Mesothelial cell of epicardium (in vitro differentiated cells): Measurements from ENCODE around the gene CALY. TPM values are rescaled to one million over a fixed set of nuclear protein-coding genes. Genes with fewer than 3 reads are reported as not detected.
"Not testable (repeated sequence)": the region's sequence is repeated elsewhere in the genome, so short reads cannot be mapped to it uniquely, and the experiment has no call there.

Experiments used
- DNase-seq, 2 experiments: peaks; one replicate each; pipeline ENCODE4 v3.0.0; 2021; ENCODE audit warnings: low spot score in 2 of 2; ENCODE audit not compliant: unreplicated experiment in 2 of 2
- H3K27ac Mint-ChIP-seq: 2 replicates; pipeline ENCODE4 v1.8.0; 2021; ENCODE audit warnings: mixed read lengths
- H3K27me3 Mint-ChIP-seq: 2 replicates; pipeline ENCODE4 v1.8.0; 2021; ENCODE audit warnings: low read depth, mixed read lengths
- H3K36me3 Mint-ChIP-seq: 2 replicates; pipeline ENCODE4 v1.8.0; 2021; ENCODE audit warnings: mixed read lengths
- H3K4me1 Mint-ChIP-seq: 2 replicates; pipeline ENCODE4 v1.8.0; 2021; ENCODE audit warnings: mixed read lengths
- H3K4me3 Mint-ChIP-seq: 2 replicates; pipeline ENCODE4 v1.8.0; 2021; ENCODE audit warnings: mild to moderate bottlenecking, moderate library complexity, mixed read lengths
- H3K9me3 Mint-ChIP-seq: 2 replicates; pipeline ENCODE4 v1.8.0; 2021; ENCODE audit warnings: mixed read lengths
- total RNA-seq: library from RNA; stranded (reverse); gene quantifications from 3 replicates; pipeline ENCODE4 v1.2.1, GENCODE V29; 2021
- TF ChIP-seq, protein P1 (sequence below): fragments of 200-600 bp; sonication (generic); IDR thresholded peaks from one replicate; pipeline ENCODE4 v1.5.0; 2021; ENCODE audit warnings: antibody characterized with exemption; ENCODE audit not compliant: unreplicated experiment

CALY gene
- total RNA-seq, 1 donor from 2014 or later = 2.1 TPM

DNA sequence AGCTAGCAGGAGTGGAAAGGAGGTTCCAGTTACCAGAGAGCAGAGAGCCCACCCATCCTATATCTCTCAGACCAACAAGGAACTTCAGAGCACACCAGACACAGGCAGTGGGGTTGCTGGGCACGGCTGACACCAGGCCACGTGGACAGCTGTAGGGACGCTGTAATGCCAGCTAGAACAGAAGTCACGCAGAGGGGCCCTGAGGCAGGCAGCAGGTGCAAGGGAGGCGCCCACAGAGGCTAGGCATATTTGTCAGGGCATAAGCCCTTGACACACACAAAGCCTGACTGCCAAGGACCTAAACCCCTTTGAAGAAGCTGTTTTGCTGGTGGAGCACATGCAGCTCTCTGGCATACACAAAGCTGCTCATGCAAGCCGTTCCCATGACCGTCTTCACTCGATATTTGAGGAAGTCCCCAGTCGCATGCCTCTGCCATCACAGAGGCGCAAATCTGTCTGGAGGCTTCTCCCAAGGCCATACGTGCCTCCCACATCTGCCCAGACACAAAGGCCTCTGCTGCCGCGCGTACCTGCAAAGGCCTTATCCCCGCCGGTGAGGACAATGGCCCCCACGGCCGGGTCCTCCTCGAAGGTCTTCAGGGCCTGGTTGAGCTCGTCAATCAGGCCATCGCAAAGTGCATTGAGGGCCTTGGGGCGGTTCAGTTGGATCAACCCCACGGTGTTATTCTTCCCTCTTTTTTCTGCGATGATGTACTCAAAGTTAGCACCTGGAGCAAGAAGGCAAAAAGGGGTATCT is 33.5 kb upstream of the CALY start:
- Mint-ChIP-seq H3K4me3 (no peak overlapping the region), H3K4me1 (peaks cover 6% of the 10 kb centered on the region), H3K27me3 (peaks cover 1% of the 10 kb centered on the region), H3K36me3 (peaks cover 12% of the 10 kb centered on the region), H3K9me3 (no peaks in the 10 kb centered on the region), H3K27ac (no peak overlapping the region)
- TF ChIP-seq, protein P1, sequence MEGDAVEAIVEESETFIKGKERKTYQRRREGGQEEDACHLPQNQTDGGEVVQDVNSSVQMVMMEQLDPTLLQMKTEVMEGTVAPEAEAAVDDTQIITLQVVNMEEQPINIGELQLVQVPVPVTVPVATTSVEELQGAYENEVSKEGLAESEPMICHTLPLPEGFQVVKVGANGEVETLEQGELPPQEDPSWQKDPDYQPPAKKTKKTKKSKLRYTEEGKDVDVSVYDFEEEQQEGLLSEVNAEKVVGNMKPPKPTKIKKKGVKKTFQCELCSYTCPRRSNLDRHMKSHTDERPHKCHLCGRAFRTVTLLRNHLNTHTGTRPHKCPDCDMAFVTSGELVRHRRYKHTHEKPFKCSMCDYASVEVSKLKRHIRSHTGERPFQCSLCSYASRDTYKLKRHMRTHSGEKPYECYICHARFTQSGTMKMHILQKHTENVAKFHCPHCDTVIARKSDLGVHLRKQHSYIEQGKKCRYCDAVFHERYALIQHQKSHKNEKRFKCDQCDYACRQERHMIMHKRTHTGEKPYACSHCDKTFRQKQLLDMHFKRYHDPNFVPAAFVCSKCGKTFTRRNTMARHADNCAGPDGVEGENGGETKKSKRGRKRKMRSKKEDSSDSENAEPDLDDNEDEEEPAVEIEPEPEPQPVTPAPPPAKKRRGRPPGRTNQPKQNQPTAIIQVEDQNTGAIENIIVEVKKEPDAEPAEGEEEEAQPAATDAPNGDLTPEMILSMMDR = no peak
- DNase-seq = no peak

DNA sequence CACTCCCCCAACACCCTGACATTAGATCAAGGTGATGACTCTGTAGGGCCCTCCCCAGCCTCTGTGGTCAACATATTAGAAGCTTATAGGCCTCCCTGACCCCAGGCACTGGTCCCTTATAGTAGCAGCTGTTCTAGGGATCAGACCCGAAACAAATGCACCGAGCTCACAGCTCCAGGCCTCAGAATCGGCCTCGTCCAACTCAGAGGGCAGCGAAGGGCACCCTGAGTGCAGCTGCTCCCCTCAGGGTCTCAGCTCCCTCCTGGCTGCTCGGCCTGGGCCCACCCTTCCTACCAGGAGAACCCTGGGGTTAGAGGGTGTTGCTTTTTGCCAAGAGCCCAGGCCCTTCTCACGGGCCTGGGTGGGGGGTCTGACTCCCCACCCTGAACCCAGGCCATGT is 31.5 kb upstream of the CALY start:
- Mint-ChIP-seq H3K4me1 (peaks cover 10% of the 10 kb centered on the region), H3K9me3 (no peaks in the 10 kb centered on the region), H3K27ac (no peak overlapping the region), H3K27me3 (no peaks in the 10 kb centered on the region), H3K36me3 (peaks cover 19% of the 10 kb centered on the region), H3K4me3 (no peak overlapping the region)
- TF ChIP-seq, protein P1 = no peak
- DNase-seq = no peak

DNA sequence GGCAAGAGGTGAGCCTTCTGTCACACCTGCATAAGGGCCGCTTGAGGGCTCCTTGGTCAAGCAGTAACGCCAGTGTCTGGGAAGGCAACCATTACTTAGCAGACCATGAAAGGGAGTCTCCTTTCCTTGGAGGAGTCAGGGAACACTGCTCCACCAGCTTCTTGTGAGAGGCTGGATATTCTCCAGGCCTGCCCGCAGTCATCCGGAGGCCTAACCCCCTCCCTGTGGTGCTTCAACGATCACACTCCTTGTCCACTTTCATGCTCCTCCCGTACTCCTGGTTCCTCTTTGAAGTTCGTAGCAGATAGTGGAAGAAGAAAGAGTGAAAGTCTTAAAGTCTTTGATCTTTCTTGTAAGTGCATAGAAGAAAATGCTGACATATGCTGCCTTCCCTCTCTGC is 30.8 kb upstream of the CALY start:
- H3K4me3 Mint-ChIP-seq, H3K9me3 Mint-ChIP-seq, H3K4me1 Mint-ChIP-seq, H3K27me3 Mint-ChIP-seq, DNase-seq, H3K27ac Mint-ChIP-seq: not testable (repeated sequence)
- H3K36me3 Mint-ChIP-seq = peaks cover 19% of the 10 kb centered on the region

DNA sequence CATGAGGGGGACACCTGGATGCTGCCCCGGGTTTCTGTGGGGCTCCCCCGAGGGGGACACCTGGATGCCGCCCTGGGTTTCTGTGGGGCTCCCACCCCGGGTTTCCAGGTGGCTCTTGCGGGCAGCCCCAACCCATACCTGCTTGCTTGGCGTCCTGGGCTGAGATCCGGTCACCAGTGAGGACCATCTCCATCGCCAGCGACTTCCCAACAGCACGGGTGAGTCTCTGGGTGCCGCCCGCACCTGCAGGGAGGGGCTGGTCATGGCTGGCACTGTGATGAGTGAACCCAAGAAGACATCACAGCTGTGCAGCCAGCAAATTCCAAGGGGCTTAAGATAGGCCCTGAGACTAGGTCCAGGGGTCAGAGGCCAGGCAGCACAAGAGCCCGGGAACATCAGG is 30.1 kb upstream of the CALY start:
- Mint-ChIP-seq H3K9me3 (no peaks in the 10 kb centered on the region), H3K4me1 (peaks cover 5% of the 10 kb centered on the region), H3K27ac (no peak overlapping the region)

DNA sequence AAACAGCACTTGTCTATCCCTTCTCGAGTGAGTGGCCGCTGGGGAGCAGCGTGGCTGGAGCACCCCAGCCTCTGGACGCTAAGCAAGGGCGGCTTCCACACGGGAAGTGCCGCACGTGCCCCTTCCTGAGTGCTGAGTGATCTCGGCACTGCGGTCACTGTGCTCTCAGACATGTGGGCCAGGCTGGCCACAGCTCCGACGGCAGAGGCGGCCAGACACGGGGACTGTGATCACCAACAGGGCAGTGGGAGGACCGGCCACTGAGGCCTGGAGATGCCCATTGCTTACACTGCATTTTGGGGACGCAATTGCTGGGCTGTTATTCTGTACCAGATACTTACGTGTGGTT is 29.4 kb upstream of the CALY start:
- H3K36me3 Mint-ChIP-seq = peaks cover 30% of the 10 kb centered on the region
- TF ChIP-seq, protein P1 = no peak
- no peak for DNase-seq
- H3K9me3 Mint-ChIP-seq = no peaks in the 10 kb centered on the region
- H3K4me1 Mint-ChIP-seq = peaks cover 5% of the 10 kb centered on the region
- H3K27ac Mint-ChIP-seq = no peak overlapping the region
- no peak overlapping the region for H3K4me3 Mint-ChIP-seq
- no peaks in the 10 kb centered on the region for H3K27me3 Mint-ChIP-seq

More for the DNA sequence above, 30.1 kb upstream of the CALY start:
- H3K36me3 Mint-ChIP-seq = peaks cover 25% of the 10 kb centered on the region
- no peak for DNase-seq
- H3K27me3 Mint-ChIP-seq = no peaks in the 10 kb centered on the region
- no peak overlapping the region for H3K4me3 Mint-ChIP-seq
- TF ChIP-seq, protein P1 = no peak

DNA sequence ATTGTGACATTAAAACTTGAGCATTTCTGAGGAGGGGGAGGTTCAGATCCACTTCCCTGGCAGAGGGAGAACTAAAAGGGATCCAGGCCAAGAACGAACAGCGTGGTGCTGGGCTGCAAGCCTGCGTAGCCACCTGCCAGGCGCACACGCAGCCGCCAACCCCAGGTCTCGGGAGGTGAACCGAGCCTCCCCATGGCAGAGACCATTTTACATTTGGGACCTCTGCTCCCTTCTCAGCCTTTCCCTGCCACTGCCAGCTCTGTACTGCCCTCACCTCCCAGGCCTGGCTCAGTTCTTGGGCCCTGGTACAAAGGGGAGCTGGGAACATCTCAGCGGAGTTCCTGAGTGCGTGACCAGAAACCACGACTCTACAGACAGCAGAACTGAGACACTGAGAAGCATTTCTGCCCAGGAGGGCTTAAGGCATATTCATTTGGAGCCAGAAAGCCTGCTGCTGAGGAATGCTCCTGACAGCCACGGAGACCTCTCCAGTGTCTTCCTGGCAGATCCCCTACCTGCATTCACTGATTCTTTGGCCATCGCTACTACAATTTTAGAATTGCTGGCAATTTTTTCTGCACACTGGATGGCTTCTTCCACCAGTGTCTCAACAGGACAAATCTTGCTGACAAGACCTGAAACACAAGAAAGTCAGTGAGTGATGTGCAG is 28.9 kb upstream of the CALY start:
- Mint-ChIP-seq H3K27me3 (no peaks in the 10 kb centered on the region), H3K4me1 (peaks cover 6% of the 10 kb centered on the region), H3K27ac (no peak overlapping the region), H3K36me3 (peaks cover 30% of the 10 kb centered on the region), H3K4me3 (no peak overlapping the region), H3K9me3 (no peaks in the 10 kb centered on the region)
- TF ChIP-seq, protein P1 = no peak
- no peak for DNase-seq
